IMR-90 (cell line): ENCODE measurements around the gene MED22. TPM values are rescaled to one million over a fixed set of nuclear protein-coding genes. Genes with fewer than 3 reads are reported as not detected.

Experiments
- ATAC-seq: fragments of 200-7000 bp; cut with Tn5 transposase; 2 replicates; pipeline ENCODE4 v1.9.1; 2020; ENCODE audit warnings: low read depth, mild to moderate bottlenecking, moderate library complexity
- BruUV-seq: library from RNA; stranded (reverse); fragments of 400-500 nt; replicated peaks from 2 replicates; lab custom pipeline; 2021; lab: Mats Ljungman, UMichigan
- CTCF ChIA-PET: fragments of 300-600 bp; formaldehyde crosslinking; extraction: SDS; loops from one replicate; lab custom pipeline; 2021; ENCODE audit warnings: antibody characterized with exemption; lab: Yijun Ruan, JAX
- POLR2A ChIA-PET: fragments of 300-600 bp; sonication (Branson Sonifier 250); formaldehyde crosslinking; loops from one replicate; lab custom pipeline; 2022; ENCODE audit warnings: antibody characterized with exemption; ENCODE audit not compliant: unreplicated experiment; lab: Charles Lee
- DNase-seq: peaks from one replicate; pipeline ENCODE4 v3.0.0; 2013
- H2AFZ ChIP-seq: replicated peaks from 2 replicates; pipeline ENCODE3; 2013; ENCODE audit warnings: low read length, mild to moderate bottlenecking; ENCODE audit not compliant: poor library complexity
- H2AK5ac ChIP-seq: 2 replicates; pipeline ENCODE4 v1.6.1; 2013; ENCODE audit warnings: low read depth, low read length, inconsistent platforms
- H2AK9ac ChIP-seq: replicated peaks from 2 replicates; pipeline ENCODE3; 2013; ENCODE audit warnings: mild to moderate bottlenecking, low read depth, low read length, moderate library complexity; ENCODE audit not compliant: poor library complexity
- H2BK120ac ChIP-seq: 2 replicates; pipeline ENCODE4 v1.6.1; 2013; ENCODE audit warnings: low read depth, low read length, inconsistent platforms
- H2BK15ac ChIP-seq: 3 replicates; pipeline ENCODE4 v1.6.1; 2013; ENCODE audit warnings: low read depth, low read length, inconsistent platforms
- H2BK20ac ChIP-seq: 2 replicates; pipeline ENCODE4 v1.6.1; 2013; ENCODE audit warnings: low read depth, mild to moderate bottlenecking, inconsistent platforms, low read length, moderate library complexity
- H2BK5ac ChIP-seq: 2 replicates; pipeline ENCODE4 v1.6.1; 2013; ENCODE audit warnings: mild to moderate bottlenecking, low read depth, low read length, inconsistent platforms; ENCODE audit not compliant: poor library complexity, severe bottlenecking
- H3K14ac ChIP-seq: replicated peaks from 2 replicates; pipeline ENCODE4 v1.6.1; 2013; ENCODE audit warnings: low read depth, low read length, inconsistent platforms
- H3K18ac ChIP-seq: 2 replicates; pipeline ENCODE4 v1.6.1; 2013; ENCODE audit warnings: low read depth, low read length, control low read depth
- H3K23ac ChIP-seq: 2 replicates; pipeline ENCODE4 v1.6.1; 2013; ENCODE audit warnings: low read depth, low read length, inconsistent platforms
- H3K27ac ChIP-seq: 2 replicates; pipeline ENCODE4 v1.5.1; 2013; ENCODE audit warnings: mild to moderate bottlenecking, control low read depth, low read length; ENCODE audit not compliant: insufficient read depth
- H3K27me3 ChIP-seq: 2 replicates; pipeline ENCODE4 v1.6.1; 2013; ENCODE audit warnings: low read length; ENCODE audit not compliant: control insufficient read depth, insufficient read depth
- H3K36me3 ChIP-seq: 2 replicates; pipeline ENCODE4 v1.6.1; 2013; ENCODE audit warnings: low read length, mixed read lengths; ENCODE audit not compliant: control insufficient read depth, insufficient read depth
- H3K4ac ChIP-seq: 2 replicates; pipeline ENCODE4 v1.6.1; 2013; ENCODE audit warnings: low read depth, low read length, inconsistent platforms
- H3K4me1 ChIP-seq: 2 replicates; pipeline ENCODE4 v1.6.1; 2013; ENCODE audit warnings: low read length, mixed read lengths; ENCODE audit not compliant: control insufficient read depth, insufficient read depth
- H3K4me2 ChIP-seq: 2 replicates; pipeline ENCODE4 v1.6.1; 2013; ENCODE audit warnings: low read depth, mild to moderate bottlenecking, control low read depth, low read length, moderate library complexity
- H3K4me3 ChIP-seq: 2 replicates; pipeline ENCODE4 v1.5.1; 2013; ENCODE audit warnings: low read depth, mild to moderate bottlenecking, control low read depth, low read length, moderate library complexity; ENCODE audit not compliant: insufficient read depth
- H3K56ac ChIP-seq: 2 replicates; pipeline ENCODE4 v1.6.1; 2013; ENCODE audit warnings: low read length, inconsistent platforms; ENCODE audit not compliant: insufficient read depth; ENCODE audit errors: extremely low read depth
- H3K79me1 ChIP-seq, 2 experiments: 2 replicates each; pipeline ENCODE4 v1.6.1; 2013; ENCODE audit warnings: low read length in 2 of 2, inconsistent platforms in 1 of 2, low read depth in 1 of 2
- H3K9ac ChIP-seq: 2 replicates; pipeline ENCODE4 v1.6.1; 2013; ENCODE audit warnings: low read depth, low read length, control low read depth
- H3K9me1 ChIP-seq: 2 replicates; pipeline ENCODE4 v1.6.1; 2013; ENCODE audit warnings: low read length, inconsistent platforms; ENCODE audit not compliant: insufficient read depth
- H3K9me3 ChIP-seq: 2 replicates; pipeline ENCODE4 v1.6.1; 2013; ENCODE audit warnings: low read length; ENCODE audit not compliant: control insufficient read depth, insufficient read depth
- H4K20me1 ChIP-seq: 2 replicates; pipeline ENCODE4 v1.6.1; 2013; ENCODE audit warnings: low read length, inconsistent platforms; ENCODE audit not compliant: insufficient read depth
- H4K5ac ChIP-seq: 2 replicates; pipeline ENCODE4 v1.6.1; 2013; ENCODE audit warnings: mild to moderate bottlenecking, low read depth, low read length, control low read depth
- H4K8ac ChIP-seq, 2 experiments: 2 replicates each; pipeline ENCODE4 v1.6.1; 2013; ENCODE audit warnings: low read depth in 2 of 2, low read length in 2 of 2, control low read depth in 1 of 2, inconsistent platforms in 1 of 2
- H4K91ac ChIP-seq: 2 replicates; pipeline ENCODE4 v1.6.1; 2013; ENCODE audit warnings: low read depth, low read length, inconsistent platforms; ENCODE audit not compliant: insufficient read depth
- BHLHE40 ChIP-seq: fragments of 150-350 bp; IDR thresholded peaks from 2 replicates; pipeline ENCODE4 v1.6.1; 2016; ENCODE audit warnings: mild to moderate bottlenecking, low read depth, low read length
- CEBPB ChIP-seq: IDR thresholded peaks from 2 replicates; pipeline ENCODE4 v1.6.1; 2012; ENCODE audit warnings: low read depth, low read length, improper control_type of control experiment
- CHD1 ChIP-seq: IDR thresholded peaks from 2 replicates; pipeline ENCODE4 v1.6.1; 2012; ENCODE audit warnings: low read depth, low read length, improper control_type of control experiment
- CTCF ChIP-seq: conservative IDR thresholded peaks from 2 replicates; pipeline ENCODE4 v1.5.1; 2012; ENCODE audit warnings: mild to moderate bottlenecking, low read depth, low read length, improper control_type of control experiment
- ELK1 ChIP-seq: fragments of 150-350 bp; IDR thresholded peaks from 2 replicates; pipeline ENCODE4 v1.6.1; 2016; ENCODE audit warnings: low read depth, mild to moderate bottlenecking, low read length, moderate library complexity, borderline replicate concordance
- FOS ChIP-seq: fragments of 150-350 bp; IDR thresholded peaks from 2 replicates; pipeline ENCODE4 v1.6.1; 2016; ENCODE audit warnings: low read depth, low read length
- MAFK ChIP-seq: IDR thresholded peaks from 2 replicates; pipeline ENCODE4 v1.6.1; 2012; ENCODE audit warnings: low read depth, low read length, improper control_type of control experiment
- POLR2A ChIP-seq: IDR thresholded peaks from 2 replicates; pipeline ENCODE4 v1.6.1; 2012; ENCODE audit warnings: mild to moderate bottlenecking, low read depth, low read length
- RCOR1 ChIP-seq: IDR thresholded peaks from 2 replicates; pipeline ENCODE4 v1.6.1; 2012; ENCODE audit warnings: mild to moderate bottlenecking, low read length, improper control_type of control experiment; ENCODE audit not compliant: insufficient replicate concordance
- RFX5 ChIP-seq: IDR thresholded peaks from 2 replicates; pipeline ENCODE4 v1.8.0; 2012; ENCODE audit warnings: low read depth, mild to moderate bottlenecking, low read length, moderate library complexity
- SMC3 ChIP-seq: fragments of 150-350 bp; IDR thresholded peaks from 2 replicates; pipeline ENCODE4 v1.6.1; 2016; ENCODE audit warnings: low read depth, mild to moderate bottlenecking, antibody characterized with exemption, low read length, moderate library complexity
- USF2 ChIP-seq: fragments of 150-350 bp; IDR thresholded peaks from 2 replicates; pipeline ENCODE4 v1.6.1; 2017; ENCODE audit warnings: mild to moderate bottlenecking, antibody characterized with exemption, low read length, low read depth
- WGBS, 2 experiments: methylation state at CpG; one replicate each; pipeline versions ENCODE4 v1.1.5 to v1.1.7; 2013; ENCODE audit warnings: missing lambda C conversion rate in 2 of 2; ENCODE audit not compliant: insufficient read length in 1 of 2; ENCODE audit errors: extremely low coverage in 2 of 2; 5-methylcytosine and 5-hydroxymethylcytosine counted together
- dilution Hi-C: fragments of 300-500 bp; cut with HindIII; formaldehyde crosslinking; loops from one replicate; pipeline ENCODE4 v1.14.3; 2018; ENCODE audit warnings: low sequenced_read_pairs; ENCODE audit not compliant: unreplicated experiment
- in situ Hi-C: fragments of 300-500 bp; cut with MboI; formaldehyde crosslinking; loops from 3 replicates; pipeline ENCODE4 v1.14.3; 2019; ENCODE audit warnings: low sequenced_read_pairs, inconsistent platforms, mixed read lengths
- intact Hi-C: fragments of 100-400 bp; cut with micrococcal nuclease; formaldehyde crosslinking; loops from 2 replicates; pipeline ENCODE4 v1.10.0; 2022
- polyA plus RNA-seq, 3 experiments: library from polyadenylated mRNA; depleted of rRNA; stranded (reverse); fragments of >200 nt; gene quantifications; 2 replicates each; pipeline ENCODE4 v1.2.3, GENCODE V29; 2012; ENCODE audit warnings: low replicate concordance in 1 of 3
- total RNA-seq: library from RNA; depleted of rRNA; stranded (reverse); fragments of >200 nt; gene quantifications from 2 replicates; pipeline ENCODE4 v1.2.3, GENCODE V29; 2012

The MED22 gene
- total and polyA plus RNA-seq, 2 of the 4 experiments (the other 2 are of a cell fraction) = 7.9 to 28.3 TPM

- DNase-seq (no peak), ATAC-seq (no peak)
- H2BK120ac ChIP-seq = no peak overlapping the region
- POLR2A ChIA-PET = no interaction called here
- no peak overlapping the region for H3K14ac ChIP-seq
- H3K4ac ChIP-seq = no peak overlapping the region
- H4K8ac ChIP-seq = no peak overlapping the region
- peaks cover 37% of the 10 kb centered on the region for H3K36me3 ChIP-seq
- no peak overlapping the region for H3K4me3 ChIP-seq
- dilution Hi-C loops (no loop called here), intact Hi-C loops (no loop called here), in situ Hi-C loops (no loop called here)
- H3K56ac ChIP-seq = no peak overlapping the region
- no peaks in the 10 kb centered on the region; the same call in 1 of the 2 replicates for H4K20me1 ChIP-seq
- no peak overlapping the region for H4K91ac ChIP-seq
- no peak overlapping the region for H4K5ac ChIP-seq
- no peak overlapping the region for H2AK9ac ChIP-seq
- TF ChIP-seq BHLHE40 = no peak
- TF ChIP-seq CTCF = no peak
- no peak for TF ChIP-seq USF2
- TF ChIP-seq RCOR1 = no peak
- no peak for TF ChIP-seq ELK1
- no peak for TF ChIP-seq FOS
- TF ChIP-seq RFX5 = no peak
- no peak for TF ChIP-seq CHD1
- TF ChIP-seq MAFK = no peak
- no peak for TF ChIP-seq SMC3
- TF ChIP-seq CEBPB = no peak
- no peak for TF ChIP-seq POLR2A
- H3K9me3 ChIP-seq = no peaks in the 10 kb centered on the region
- H3K4me2 ChIP-seq = no peak overlapping the region
- H2BK5ac ChIP-seq = no peak overlapping the region
- H2BK15ac ChIP-seq = no peak overlapping the region
- peaks cover 17 to 34% of the 10 kb centered on the region in 2 experiments; a peak in 3 of 4 replicates for H3K79me1 ChIP-seq
- no peak overlapping the region for H3K18ac ChIP-seq
- no peak overlapping the region for H3K27ac ChIP-seq
- WGBS, 2 experiments = no CpG with 5 or more reads among the region's 6 CpGs
- CTCF ChIA-PET = interaction anchor here (0.5 kb wide), 1 partner anchor 136 kb away, joined by 3 read pairs; no protein-coding TSS in a partner anchor
- no peaks in the 10 kb centered on the region for H3K4me1 ChIP-seq
- H3K23ac ChIP-seq = no peak overlapping the region
- peaks cover 10% of the 10 kb centered on the region; the same call in 1 of the 2 replicates for H3K9me1 ChIP-seq
- H2BK20ac ChIP-seq = no peak overlapping the region
- H3K27me3 ChIP-seq = no peaks in the 10 kb centered on the region
- no peak overlapping the region for H2AFZ ChIP-seq
- no peak overlapping the region for H2AK5ac ChIP-seq
- H3K9ac ChIP-seq = no peak overlapping the region
- BruUV-seq = no TSS peak
These were observed 13.8 kb downstream of the MED22 start for GRCh38 chr9:133334161-133334560.
